ENCODE results near the gene GNAI1. TPM values are rescaled to one million over a fixed set of nuclear protein-coding genes. Genes with fewer than 3 reads are reported as not detected.

Gene GNAI1
- total and polyA plus RNA-seq, 9 donors, result 27.0 to 57.1 (median 37.2) TPM

DNA sequence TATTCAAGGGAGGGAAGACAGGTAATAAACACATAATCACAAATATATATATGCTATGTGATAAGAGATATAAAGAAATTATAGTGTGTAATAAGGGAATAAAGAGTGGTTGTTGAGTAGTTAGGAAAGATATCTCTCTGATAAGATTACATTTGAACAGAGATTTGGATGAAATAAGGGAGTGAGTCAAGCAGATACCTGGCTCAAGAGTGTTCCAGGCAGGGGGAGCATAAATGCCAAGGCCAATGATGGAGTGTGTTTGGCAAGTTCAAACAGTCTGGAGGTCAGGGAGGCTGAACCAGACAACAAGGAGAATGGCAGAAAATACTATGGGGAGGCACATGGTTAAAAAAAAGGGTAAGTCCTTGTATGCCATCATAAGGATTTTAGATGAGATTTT lies 4.8 kb upstream of the GNAI1 start:
- Histone ChIP-seq H3K9me3 (replicated peaks; ENCODE audit: control insufficient read depth, low read depth, low read length) (no peaks in the 10 kb centered on the region), H3K27ac (ENCODE audit: low read length) (no peak overlapping the region), H3K4me3 (ENCODE audit: low read length) (no peak overlapping the region), H3K36me3 (ENCODE audit: control insufficient read depth, insufficient read depth, low read length) (no peaks in the 10 kb centered on the region), H3K4me1 (ENCODE audit: control insufficient read depth, insufficient read depth, low read length) (peaks cover 4% of the 10 kb centered on the region), H3K27me3 (ENCODE audit: control insufficient read depth, insufficient read depth, low read length) (no peaks in the 10 kb centered on the region)
- no peak for DNase-seq

- Histone ChIP-seq H3K4me1 (ENCODE audit: control insufficient read depth, insufficient read depth, low read length) (peaks cover 6% of the 10 kb centered on the region), H3K9me3 (replicated peaks; ENCODE audit: control insufficient read depth, low read depth, low read length) (no peaks in the 10 kb centered on the region), H3K36me3 (ENCODE audit: control insufficient read depth, insufficient read depth, low read length) (no peaks in the 10 kb centered on the region), H3K27ac (ENCODE audit: low read length) (no peak overlapping the region), H3K27me3 (ENCODE audit: control insufficient read depth, insufficient read depth, low read length) (no peaks in the 10 kb centered on the region), H3K4me3 (ENCODE audit: low read length) (no peak overlapping the region)
- no CpG with 5 or more reads among the region's 2 CpGs for WGBS (ENCODE audit: insufficient coverage)
- DNase-seq, result no peak
Measured at GRCh38 chr7:80131675-80132435, 2.8 kb upstream of the GNAI1 start.

GRCh38 chr7:80132594-80132993 lies 2.0 kb upstream of the GNAI1 start:
- Histone ChIP-seq H3K4me3 (ENCODE audit: low read length) (no peak overlapping the region), H3K4me1 (ENCODE audit: control insufficient read depth, insufficient read depth, low read length) (peaks cover 7% of the 10 kb centered on the region), H3K27me3 (ENCODE audit: control insufficient read depth, insufficient read depth, low read length) (no peaks in the 10 kb centered on the region), H3K36me3 (ENCODE audit: control insufficient read depth, insufficient read depth, low read length) (no peaks in the 10 kb centered on the region), H3K9me3 (replicated peaks; ENCODE audit: control insufficient read depth, low read depth, low read length) (no peaks in the 10 kb centered on the region), H3K27ac (ENCODE audit: low read length) (no peak overlapping the region)
- no CpG with 5 or more reads among the region's 3 CpGs for WGBS (ENCODE audit: insufficient coverage)
- no peak for DNase-seq

GRCh38 chr7:80133361-80134114 lies 1.1 kb upstream of the GNAI1 start:
- no peaks in the 10 kb centered on the region for H3K36me3 ChIP-seq (ENCODE audit: control insufficient read depth, insufficient read depth, low read length)
- H3K9me3 ChIP-seq (replicated peaks; ENCODE audit: control insufficient read depth, low read depth, low read length), result no peaks in the 10 kb centered on the region
- no peak overlapping the region for H3K4me3 ChIP-seq (ENCODE audit: low read length)
- peaks cover 7% of the 10 kb centered on the region for H3K4me1 ChIP-seq (ENCODE audit: control insufficient read depth, insufficient read depth, low read length)
- DNase-seq, result no peak
- no peak overlapping the region for H3K27ac ChIP-seq (ENCODE audit: low read length)
- no peaks in the 10 kb centered on the region for H3K27me3 ChIP-seq (ENCODE audit: control insufficient read depth, insufficient read depth, low read length)
- WGBS (ENCODE audit: insufficient coverage), result 0% methylated on average over 1 of the region's 8 CpGs

DNA sequence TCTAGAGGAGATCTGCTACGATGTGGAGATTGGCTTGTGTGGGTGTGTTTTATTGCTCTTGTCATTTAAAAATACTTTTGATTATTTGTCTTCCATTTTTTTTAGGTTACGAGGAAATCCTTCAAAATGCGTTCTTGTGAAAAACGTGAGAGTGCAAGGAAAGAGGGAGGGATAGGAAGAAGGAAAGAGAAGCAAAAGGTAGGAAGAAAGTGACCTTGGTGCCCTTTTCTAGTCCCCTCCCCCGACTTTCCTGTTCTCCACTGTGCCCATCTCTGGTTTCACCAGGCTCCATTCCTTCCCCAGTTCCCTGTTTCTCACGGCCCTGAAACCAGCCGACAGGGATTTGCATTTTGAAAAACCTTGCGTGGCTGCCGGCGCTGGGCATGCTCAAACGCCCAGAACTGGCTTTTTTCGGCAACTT lies 506 bp upstream of the GNAI1 start:
- peak overlapping the region; percentile 84 for H3K27ac ChIP-seq (ENCODE audit: low read length)
- H3K4me1 ChIP-seq (ENCODE audit: control insufficient read depth, insufficient read depth, low read length), result peaks cover 9% of the 10 kb centered on the region
- peak overlapping the region; percentile 69 for H3K4me3 ChIP-seq (ENCODE audit: low read length)
- DNase-seq, result no peak
- 0% methylated on average over 7 of the region's 12 CpGs for WGBS (ENCODE audit: insufficient coverage)
- no peaks in the 10 kb centered on the region for H3K36me3 ChIP-seq (ENCODE audit: control insufficient read depth, insufficient read depth, low read length)
- H3K27me3 ChIP-seq (ENCODE audit: control insufficient read depth, insufficient read depth, low read length), result no peaks in the 10 kb centered on the region
- no peaks in the 10 kb centered on the region for H3K9me3 ChIP-seq (replicated peaks; ENCODE audit: control insufficient read depth, low read depth, low read length)

DNA sequence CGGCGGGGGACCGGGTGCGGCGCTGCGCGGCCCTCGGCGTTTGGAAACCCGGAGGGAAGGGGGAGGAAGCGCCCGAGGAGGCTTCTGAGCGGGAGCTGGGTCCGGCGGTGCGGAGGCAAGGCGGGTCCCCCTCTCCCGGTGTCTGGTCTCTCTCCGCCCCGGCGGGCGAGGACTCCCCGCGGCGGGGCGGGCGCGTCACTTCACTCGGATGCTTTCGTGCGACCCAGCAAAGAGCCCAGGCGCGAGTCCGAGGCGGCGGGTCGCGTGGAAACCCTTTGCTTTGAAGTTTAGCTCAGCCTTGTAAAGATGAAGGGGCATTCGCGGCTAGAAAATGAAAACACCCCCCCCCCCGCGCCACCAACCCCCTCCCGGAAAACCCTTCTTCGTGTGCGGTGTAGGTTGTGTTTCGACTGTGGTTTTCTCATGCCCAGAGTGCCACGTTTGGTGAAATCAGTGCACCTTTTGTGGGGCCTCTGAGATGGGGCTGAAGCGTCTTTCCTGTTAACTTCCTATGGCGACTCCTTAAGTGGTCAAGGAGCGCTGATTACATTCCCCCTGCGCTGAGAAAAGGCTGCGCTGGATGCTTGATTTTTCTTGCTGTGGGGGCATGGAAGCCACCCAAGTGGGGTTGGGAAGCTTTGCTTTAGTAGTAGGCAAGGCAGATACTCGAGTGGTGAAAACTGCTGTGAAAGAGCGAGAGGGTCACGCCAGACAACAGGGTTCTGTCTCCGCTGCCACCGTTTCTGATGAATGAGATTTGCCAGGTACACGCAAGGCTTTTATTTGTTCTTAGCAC lies 876 bp downstream of the GNAI1 start:
- no peaks in the 10 kb centered on the region for H3K27me3 ChIP-seq (ENCODE audit: control insufficient read depth, insufficient read depth, low read length)
- WGBS (ENCODE audit: insufficient coverage), result 1% methylated on average over 40 of the region's 58 CpGs
- H3K27ac ChIP-seq (ENCODE audit: low read length), result peak overlapping the region; percentile 82
- H3K4me1 ChIP-seq (ENCODE audit: control insufficient read depth, insufficient read depth, low read length), result peaks cover 9% of the 10 kb centered on the region
- H3K4me3 ChIP-seq (ENCODE audit: low read length), result peak overlapping the region; percentile 86
- no peaks in the 10 kb centered on the region for H3K9me3 ChIP-seq (replicated peaks; ENCODE audit: control insufficient read depth, low read depth, low read length)
- no peaks in the 10 kb centered on the region for H3K36me3 ChIP-seq (ENCODE audit: control insufficient read depth, insufficient read depth, low read length)
- DNase-seq, result peak; percentile 60

- H3K36me3 ChIP-seq (ENCODE audit: control insufficient read depth, insufficient read depth, low read length), result no peaks in the 10 kb centered on the region
- peak overlapping the region; percentile 82 for H3K27ac ChIP-seq (ENCODE audit: low read length)
- no peak for DNase-seq
- peak overlapping the region; percentile 86 for H3K4me3 ChIP-seq (ENCODE audit: low read length)
- 60% methylated on average over 1 of the region's 4 CpGs for WGBS (ENCODE audit: insufficient coverage)
- H3K27me3 ChIP-seq (ENCODE audit: control insufficient read depth, insufficient read depth, low read length), result no peaks in the 10 kb centered on the region
- peaks cover 9% of the 10 kb centered on the region for H3K4me1 ChIP-seq (ENCODE audit: control insufficient read depth, insufficient read depth, low read length)
- no peaks in the 10 kb centered on the region for H3K9me3 ChIP-seq (replicated peaks; ENCODE audit: control insufficient read depth, low read depth, low read length)
Measured at GRCh38 chr7:80136261-80137055, 1.8 kb downstream of the GNAI1 start.

- Histone ChIP-seq H3K36me3 (ENCODE audit: control insufficient read depth, insufficient read depth, low read length) (no peaks in the 10 kb centered on the region), H3K27me3 (ENCODE audit: control insufficient read depth, insufficient read depth, low read length) (no peaks in the 10 kb centered on the region), H3K27ac (ENCODE audit: low read length) (no peak overlapping the region), H3K4me3 (ENCODE audit: low read length) (no peak overlapping the region), H3K4me1 (ENCODE audit: control insufficient read depth, insufficient read depth, low read length) (peaks cover 9% of the 10 kb centered on the region), H3K9me3 (replicated peaks; ENCODE audit: control insufficient read depth, low read depth, low read length) (no peaks in the 10 kb centered on the region)
- 93% methylated on average over 10 of the region's 12 CpGs for WGBS (ENCODE audit: insufficient coverage)
- DNase-seq, result no peak
Measured at GRCh38 chr7:80137410-80137809, 2.8 kb downstream of the GNAI1 start.

- Histone ChIP-seq H3K27me3 (ENCODE audit: control insufficient read depth, insufficient read depth, low read length) (no peaks in the 10 kb centered on the region), H3K27ac (ENCODE audit: low read length) (no peak overlapping the region), H3K4me3 (ENCODE audit: low read length) (no peak overlapping the region), H3K36me3 (ENCODE audit: control insufficient read depth, insufficient read depth, low read length) (no peaks in the 10 kb centered on the region), H3K9me3 (replicated peaks; ENCODE audit: control insufficient read depth, low read depth, low read length) (no peaks in the 10 kb centered on the region), H3K4me1 (ENCODE audit: control insufficient read depth, insufficient read depth, low read length) (peaks cover 7% of the 10 kb centered on the region)
- DNase-seq, result no peak
- WGBS (ENCODE audit: insufficient coverage), result 63% methylated on average over 1 of the region's 1 CpG
Measured at GRCh38 chr7:80139236-80139635, 4.6 kb downstream of the GNAI1 start.

Data from muscle of leg (tissue), 11 donors.